Right ventricle myocardium superior (tissue), 1 donor: Measurements from ENCODE around the gene PAQR4. TPM values are rescaled to one million over a fixed set of nuclear protein-coding genes. Genes with fewer than 3 reads are reported as not detected.
A peak's percentile ranks its signal among the peaks of the same experiment; 100 is the strongest.
"Not testable (repeated sequence)": the region's sequence is repeated elsewhere in the genome, so short reads cannot be mapped to it uniquely, and the experiment has no call there.

ENCODE experiments used
- ATAC-seq: fragments of 200-7000 bp; cut with Tn5 transposase; one replicate; pipeline ENCODE4 v1.9.1; 2020; ENCODE audit warnings: mild to moderate bottlenecking; ENCODE audit not compliant: poor library complexity
- DNase-seq: peaks from one replicate; pipeline ENCODE4 v3.0.0-alpha.2; 2020
- intact Hi-C: fragments of 100-400 bp; cut with DNase I; formaldehyde crosslinking; loops from one replicate; pipeline ENCODE4 v1.11.2; 2022
- total RNA-seq: library from RNA; stranded (reverse); fragmentation: NEBNext Ultra II Directional; extraction: Animal tissue kit (Norgen Biotek cat#: 25700); gene quantifications from one replicate; pipeline ENCODE4 v1.2.1, GENCODE V29; 2021
- donor health status: DM: no; HTN: yes; CAD: no; lungs with severe emphysema.

PAQR4 gene
- total RNA-seq, 1 donor from 2014 or later = 7.7 TPM

DNA sequence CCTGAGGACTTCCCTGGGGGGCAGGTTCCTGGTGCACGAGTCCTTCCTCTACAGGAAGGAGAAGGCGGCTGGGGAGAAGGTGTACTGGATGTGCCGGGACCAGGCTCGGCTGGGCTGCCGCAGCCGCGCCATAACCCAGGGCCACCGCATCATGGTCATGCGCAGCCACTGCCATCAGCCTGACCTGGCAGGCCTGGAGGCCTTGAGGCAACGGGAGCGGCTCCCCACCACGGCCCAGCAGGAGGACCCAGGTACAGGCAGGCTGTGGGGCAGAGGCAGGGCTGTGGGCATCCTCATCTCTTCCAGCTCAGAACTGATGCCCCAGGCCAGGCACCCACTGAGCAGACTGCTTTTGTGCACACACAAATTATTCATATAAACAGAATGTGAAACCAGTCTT, 30.9 kb upstream of the PAQR4 start:
- ATAC-seq (no peak), DNase-seq (no peak)
- intact Hi-C loops = no loop called here

DNA sequence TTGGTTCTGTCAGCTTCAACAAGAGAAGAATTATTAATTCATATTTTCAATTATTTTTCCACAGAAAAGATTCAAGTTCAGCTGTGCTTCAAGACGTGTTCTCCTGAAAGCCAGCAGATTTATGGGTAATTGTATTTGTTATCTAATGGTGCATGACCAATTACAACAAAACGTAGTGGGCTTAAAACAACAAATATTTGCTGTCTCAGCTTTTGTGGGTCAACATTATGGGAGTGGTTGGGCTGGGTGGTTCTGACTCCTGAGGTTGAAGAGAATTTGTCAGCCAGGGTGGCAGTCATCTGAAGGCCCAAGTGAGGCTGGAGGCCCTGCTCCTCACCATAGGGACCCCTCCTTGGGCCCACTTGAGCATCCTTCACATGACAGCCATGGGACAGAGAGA, 29.2 kb upstream of the PAQR4 start:
- ATAC-seq = no peak
- DNase-seq = no peak
- intact Hi-C loops = no loop called here

DNA sequence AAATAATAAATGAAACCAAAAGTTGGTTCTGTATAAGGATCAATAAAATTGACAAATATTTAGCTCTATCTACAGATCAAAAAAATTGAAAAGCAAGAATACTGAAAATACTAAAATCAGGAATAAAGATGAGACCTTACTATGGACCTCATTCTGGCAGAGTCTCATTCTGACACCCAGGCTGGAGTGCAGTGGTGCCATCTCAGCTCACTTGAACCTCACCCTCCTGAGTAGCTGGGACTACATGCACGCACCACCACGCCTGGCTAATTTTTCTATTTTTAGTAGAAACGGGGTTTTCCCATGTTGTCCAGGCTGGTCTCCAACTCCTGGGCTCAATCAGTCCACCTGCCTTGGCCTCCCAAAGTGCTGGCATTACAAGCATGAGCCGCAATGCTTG, 27.1 kb upstream of the PAQR4 start:
- ATAC-seq = no peak
- DNase-seq = no peak
- intact Hi-C loops = no loop called here

GRCh38 chr16:2943716-2944115, 25.4 kb upstream of the PAQR4 start:
- ATAC-seq, DNase-seq, intact Hi-C loops: not testable (repeated sequence)

DNA sequence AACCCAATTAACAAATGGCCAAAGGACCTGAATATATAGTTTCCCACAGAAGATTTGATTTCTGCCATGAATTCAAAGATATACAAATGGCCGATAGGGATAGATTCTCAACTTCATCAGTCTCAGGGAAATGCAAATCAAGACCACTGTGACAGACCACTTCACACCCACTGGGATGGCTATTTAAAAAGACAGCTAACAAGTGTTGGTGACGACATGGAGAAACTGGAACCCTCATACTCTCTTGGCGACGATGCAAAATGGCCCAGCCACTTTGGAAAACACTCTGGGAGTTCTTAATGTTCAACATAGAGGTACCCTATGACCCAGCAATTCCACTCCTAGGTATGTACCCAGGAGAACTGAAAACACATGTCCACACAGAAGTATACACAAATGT, 22.5 kb upstream of the PAQR4 start:
- ATAC-seq = no peak
- DNase-seq = no peak
- intact Hi-C loops = no loop called here

DNA sequence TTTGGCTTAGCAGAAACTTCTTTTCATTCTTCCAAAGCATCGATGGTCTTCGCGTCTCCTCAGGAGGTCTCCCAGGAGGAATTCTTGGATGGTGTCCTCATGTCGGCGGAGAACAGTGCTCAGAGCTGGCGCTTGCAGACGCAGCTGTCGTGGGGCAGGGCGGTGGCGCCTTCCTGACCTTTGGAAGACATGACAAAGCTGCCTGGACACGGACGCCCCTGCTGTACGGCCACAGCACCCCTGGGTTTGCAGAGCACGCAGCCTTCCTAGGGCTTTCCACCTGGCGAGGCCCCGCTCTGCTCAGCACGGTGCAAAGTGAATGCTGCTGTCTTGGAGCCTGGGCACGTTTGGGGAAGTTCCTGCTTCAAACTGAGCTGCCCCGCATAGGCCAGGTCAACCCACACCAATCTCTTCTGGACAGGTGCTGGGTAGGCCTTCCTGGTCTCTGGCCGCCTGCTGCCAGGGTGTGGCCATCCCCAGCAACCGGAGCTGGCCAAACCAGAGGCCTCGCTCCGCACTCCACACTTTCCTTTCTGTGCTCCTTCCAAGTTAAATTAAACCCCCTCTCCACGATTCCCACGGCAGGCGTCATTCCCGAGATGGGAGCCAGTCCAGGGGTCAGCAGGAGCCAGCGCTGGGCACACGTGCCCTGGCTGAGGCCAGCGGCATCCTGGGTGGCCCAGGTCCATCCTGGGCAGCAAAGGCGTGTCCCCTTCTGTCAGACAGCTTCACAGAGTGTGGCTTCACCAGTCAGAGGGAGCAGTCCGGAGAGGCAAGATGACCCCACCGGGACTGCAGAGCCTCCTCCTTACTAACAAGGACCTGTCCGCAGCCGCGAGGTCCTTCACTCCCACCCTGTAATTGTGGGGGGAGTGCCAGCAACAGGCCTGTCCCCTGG, 20.1 kb upstream of the PAQR4 start:
- intact Hi-C loops = no loop called here
- no peak for DNase-seq
- no peak for ATAC-seq

DNA sequence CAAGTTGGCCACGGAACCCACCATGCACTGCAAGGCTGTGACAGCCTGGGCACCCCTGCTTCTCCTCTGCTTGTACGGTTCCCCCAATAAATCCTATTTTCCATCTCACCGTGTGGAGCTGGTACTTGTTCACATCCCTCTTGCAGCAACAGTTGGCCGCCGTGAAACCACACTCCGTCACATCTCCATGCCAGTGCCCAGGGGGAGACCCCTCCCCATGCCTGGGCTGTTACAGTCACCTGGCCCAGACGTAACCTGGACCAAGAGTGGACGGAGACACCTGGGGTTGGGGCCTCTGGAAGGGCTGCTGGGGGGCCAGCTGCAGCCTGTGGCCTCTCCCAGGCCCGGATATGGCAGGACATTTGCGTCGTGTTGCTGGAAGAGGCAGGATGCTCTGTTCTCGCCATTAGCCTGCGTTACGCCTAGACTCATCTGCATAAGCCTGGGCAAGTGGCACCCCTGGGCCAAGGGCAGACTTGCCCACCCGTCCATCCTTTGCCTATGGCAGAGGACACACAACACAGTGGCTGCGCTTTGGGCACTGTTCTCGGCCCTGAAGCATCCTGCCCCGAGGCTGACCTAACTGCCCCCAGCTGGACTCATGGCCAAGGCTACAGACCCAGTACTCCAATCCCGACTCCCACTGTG, 19.3 kb upstream of the PAQR4 start:
- intact Hi-C loops = no loop called here

GRCh38 chr16:2950353-2950724, 18.8 kb upstream of the PAQR4 start:
- intact Hi-C loops = no loop called here
- ATAC-seq (no peak), DNase-seq (no peak)

More for the DNA sequence above, 19.3 kb upstream of the PAQR4 start:
- ATAC-seq (no peak), DNase-seq (no peak)

DNA sequence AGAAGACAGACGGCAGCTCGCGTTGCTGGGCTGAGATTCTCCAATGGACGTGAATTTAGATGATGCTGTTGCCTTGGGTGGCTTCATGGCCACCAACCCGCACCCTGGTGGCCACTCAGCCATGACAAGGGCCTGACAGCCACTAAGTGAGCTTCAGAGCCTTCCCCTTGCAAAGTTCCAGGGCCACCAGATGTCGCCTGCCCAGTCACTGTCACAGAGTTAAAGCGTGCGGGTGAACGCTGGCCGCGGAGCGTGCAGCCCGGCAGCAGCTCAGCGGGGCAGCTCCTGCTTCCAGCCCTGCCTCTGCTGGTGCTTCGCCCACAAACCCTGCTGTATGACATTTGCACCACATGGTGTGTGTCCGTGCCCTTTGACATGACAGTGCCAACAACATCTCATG, 18.4 kb upstream of the PAQR4 start:
- intact Hi-C loops = no loop called here
- DNase-seq (no peak), ATAC-seq (no peak)

GRCh38 chr16:2952679-2953078, 16.5 kb upstream of the PAQR4 start:
- intact Hi-C loops = no loop called here
- ATAC-seq (peak; percentile 28), DNase-seq (no peak)

- DNase-seq (no peak), ATAC-seq (no peak)
- intact Hi-C loops = no loop called here
Observed at GRCh38 chr16:2953706-2954627, 15.2 kb upstream of the PAQR4 start.

DNA sequence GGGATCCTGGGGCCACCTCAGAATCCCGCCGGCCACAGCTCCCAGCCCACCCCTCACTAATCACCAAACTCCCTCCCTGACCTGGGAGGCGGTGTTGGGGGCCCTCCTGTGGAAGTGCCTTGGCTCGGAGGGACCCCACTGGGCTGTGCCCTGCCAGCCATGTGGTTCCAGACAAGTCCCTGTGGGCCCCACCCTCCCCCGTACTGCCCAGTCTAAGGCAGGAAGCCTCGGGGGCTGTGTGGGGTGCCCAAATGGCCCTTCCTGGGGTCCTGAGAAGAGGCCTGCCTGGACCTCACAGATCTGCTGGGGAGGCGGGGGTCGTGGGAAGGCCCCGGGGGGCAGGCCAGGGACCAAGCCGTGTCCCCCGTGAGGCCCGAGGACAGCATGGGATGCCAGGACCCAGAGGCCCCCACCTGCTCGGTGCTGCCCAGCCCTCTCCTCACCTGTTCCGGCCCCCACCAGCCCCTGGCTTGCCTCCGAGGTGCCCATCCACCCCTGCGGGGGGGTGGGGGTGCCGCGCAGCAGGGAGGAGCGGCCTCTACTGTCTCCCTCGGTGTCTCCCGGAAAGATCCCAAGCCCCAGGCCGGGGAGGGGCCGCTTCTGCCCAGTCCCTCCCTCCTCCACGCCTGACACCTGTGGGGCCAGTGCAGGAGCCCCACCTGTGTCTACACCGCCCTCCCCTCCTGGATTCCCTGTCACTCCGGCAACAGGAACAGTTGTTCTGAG, 14.3 kb upstream of the PAQR4 start:
- intact Hi-C loops = no loop called here
- DNase-seq (no peak), ATAC-seq (no peak)

DNA sequence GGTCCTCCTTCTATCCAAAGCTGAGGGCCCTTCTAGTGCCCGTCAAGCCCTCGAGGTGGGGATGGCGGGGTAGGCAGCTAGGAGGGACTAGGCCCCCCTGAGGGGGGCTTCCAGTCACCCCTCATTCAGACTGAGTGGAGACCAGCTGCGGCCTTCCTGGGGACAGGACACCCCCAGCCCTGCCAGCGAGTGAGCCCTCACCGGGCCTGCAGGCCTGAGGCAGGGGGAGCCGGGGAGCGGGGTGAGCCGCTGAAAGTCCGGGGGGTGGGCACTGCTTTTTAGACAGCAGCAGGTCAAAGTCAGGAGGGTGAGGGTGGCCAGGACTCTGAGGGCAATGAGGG, 13.7 kb upstream of the PAQR4 start:
- ATAC-seq = no peak
- no peak for DNase-seq
- intact Hi-C loops = no loop called here

DNA sequence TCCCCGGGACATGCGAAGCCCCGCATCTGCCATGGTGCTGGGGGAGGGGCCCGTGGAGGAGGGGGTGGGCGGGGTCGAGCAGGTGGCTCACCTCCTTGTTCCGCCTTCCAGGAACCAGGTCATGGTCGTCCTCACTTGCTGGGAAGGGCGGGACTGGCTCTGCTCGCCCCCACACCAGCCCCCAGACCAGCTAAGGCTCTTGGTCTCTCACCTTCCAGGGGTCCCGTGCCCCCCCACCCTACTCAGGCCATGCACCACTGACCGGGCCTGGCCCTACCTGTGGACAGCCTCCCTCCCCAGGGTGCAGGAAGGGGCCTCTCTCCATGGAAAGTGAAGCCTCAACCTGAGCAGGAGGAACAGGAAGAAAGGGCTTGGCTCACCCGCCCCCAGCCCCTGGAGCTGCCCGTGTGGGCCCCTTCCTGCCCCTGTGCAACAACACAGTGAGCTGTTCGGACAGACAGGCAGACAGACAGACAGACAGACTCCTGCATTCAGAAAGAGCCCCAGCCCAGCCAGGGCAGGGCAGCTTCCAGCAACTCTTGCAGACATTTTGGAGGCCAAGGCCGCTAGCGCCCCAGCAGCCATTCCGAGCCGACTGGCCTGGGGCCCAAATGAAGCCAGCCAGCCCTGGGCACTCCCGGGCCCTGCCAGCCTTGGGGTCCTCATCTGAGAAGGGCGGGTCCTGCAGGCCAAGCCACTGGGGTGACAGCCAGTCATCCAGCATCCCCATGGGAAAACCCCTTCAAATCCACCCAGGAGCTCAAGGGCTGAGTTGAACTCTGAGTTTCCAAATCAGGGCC, 13.2 kb upstream of the PAQR4 start:
- no peak for DNase-seq
- no peak for ATAC-seq
- intact Hi-C loops = no loop called here

GRCh38 chr16:2956579-2956956, 12.6 kb upstream of the PAQR4 start:
- DNase-seq = no peak
- intact Hi-C loops = no loop called here
- no peak for ATAC-seq

- DNase-seq (no peak), ATAC-seq (no peak)
- intact Hi-C loops = no loop called here
Observed at GRCh38 chr16:2959206-2959605, 9.9 kb upstream of the PAQR4 start.

DNA sequence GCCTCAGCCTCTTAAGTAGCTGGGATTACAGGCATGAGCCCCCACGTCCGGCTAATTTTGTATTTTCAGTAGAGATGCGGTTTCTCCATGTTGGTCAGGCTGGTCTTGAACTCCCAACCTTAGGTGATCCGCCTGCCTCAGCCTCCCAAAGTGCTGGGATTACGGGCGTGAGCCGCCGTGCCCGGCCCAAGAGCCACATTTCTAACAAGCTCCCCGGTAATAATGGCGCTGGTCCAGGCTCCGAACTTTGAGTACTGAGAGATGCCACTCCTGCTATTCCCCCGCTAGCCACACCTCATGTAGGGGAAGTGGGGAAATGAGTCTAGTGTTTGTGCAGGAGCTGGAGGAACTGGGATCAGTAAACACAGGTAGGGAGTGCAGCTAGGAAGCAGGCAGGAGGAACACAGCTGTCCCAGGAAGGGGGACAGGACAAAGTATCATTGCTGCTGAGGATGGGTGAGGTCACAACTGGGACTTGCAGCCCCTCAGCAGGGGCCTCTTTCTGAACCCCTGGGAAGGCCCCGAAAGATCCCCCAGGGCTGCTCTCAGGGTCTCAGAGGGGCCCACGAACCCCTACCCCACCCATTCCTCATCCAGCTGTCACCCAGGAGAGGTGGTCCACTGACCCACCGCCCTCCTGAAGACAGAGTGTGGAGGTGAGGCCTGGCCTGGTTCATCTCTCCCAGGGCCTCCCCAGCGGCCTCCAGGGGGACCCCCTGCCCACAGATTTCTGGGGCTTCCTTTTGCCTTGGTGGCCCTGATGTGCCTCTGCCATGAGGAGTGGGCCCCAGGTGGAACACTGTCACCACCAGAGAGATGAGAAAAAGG, 8.8 kb upstream of the PAQR4 start:
- ATAC-seq = no peak
- no peak for DNase-seq
- intact Hi-C loops = no loop called here
